Panc1 (cell line): ENCODE data around the gene SF3B2.

ENCODE experiments used
- CTCF ChIP-seq: fragments of 450-650 bp; IDR thresholded peaks from 2 replicates; pipeline ENCODE4 v1.5.1; 2017; ENCODE audit warnings: mild to moderate bottlenecking
- POLR2AphosphoS5 ChIP-seq: IDR thresholded peaks from 2 replicates; pipeline ENCODE4 v1.6.1; 2012; ENCODE audit warnings: mild to moderate bottlenecking, low read depth, low read length, moderate library complexity
- REST ChIP-seq, 2 experiments: IDR thresholded peaks; 2 replicates each; pipeline ENCODE4 v1.6.1; 2011 to 2012; ENCODE audit warnings: low read depth in 2 of 2, control low read depth in 1 of 2, low read length in 1 of 2, mild to moderate bottlenecking in 1 of 2, moderate library complexity in 1 of 2; ENCODE audit not compliant: insufficient read depth in 1 of 2
- TCF7L2 ChIP-seq: IDR thresholded peaks from 2 replicates; pipeline ENCODE4 v1.6.1; 2011; ENCODE audit warnings: mild to moderate bottlenecking, low read depth, low read length, inconsistent platforms

GRCh38 chr11:66050581-66051231, 1.5 kb upstream of the SF3B2 start:
- TF ChIP-seq CTCF (no peak), REST (IDR thresholded peaks at IDR 0.05; ENCODE audit: insufficient read depth in 1 of 2, low read depth in 2 of 2, low read length in 1 of 2) (no peak), TCF7L2 (no peak), POLR2AphosphoS5 (no peak)
